ENCODE measurements around the gene ZFP42.

DNA sequence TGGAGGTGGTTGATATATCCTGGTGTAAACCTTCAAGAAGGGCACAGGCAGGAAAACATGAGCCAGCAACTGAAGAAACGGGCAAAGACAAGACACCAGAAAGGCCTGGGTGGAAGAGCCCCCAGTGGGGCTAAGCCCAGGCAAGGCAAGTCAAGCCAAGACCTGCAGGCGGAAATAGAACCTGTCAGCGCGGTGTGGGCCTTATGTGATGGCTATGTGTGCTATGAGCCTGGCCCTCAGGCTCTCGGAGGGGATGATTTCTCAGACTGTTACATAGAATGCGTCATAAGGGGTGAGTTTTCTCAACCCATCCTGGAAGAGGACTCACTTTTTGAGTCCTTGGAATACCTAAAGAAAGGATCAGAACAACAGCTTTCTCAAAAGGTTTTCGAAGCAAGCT lies 7.2 kb downstream of the ZFP42 start:
- TF ChIP-seq POLR2A (IDR thresholded peaks at IDR 0.05): no peak
- TF ChIP-seq, protein P1, sequence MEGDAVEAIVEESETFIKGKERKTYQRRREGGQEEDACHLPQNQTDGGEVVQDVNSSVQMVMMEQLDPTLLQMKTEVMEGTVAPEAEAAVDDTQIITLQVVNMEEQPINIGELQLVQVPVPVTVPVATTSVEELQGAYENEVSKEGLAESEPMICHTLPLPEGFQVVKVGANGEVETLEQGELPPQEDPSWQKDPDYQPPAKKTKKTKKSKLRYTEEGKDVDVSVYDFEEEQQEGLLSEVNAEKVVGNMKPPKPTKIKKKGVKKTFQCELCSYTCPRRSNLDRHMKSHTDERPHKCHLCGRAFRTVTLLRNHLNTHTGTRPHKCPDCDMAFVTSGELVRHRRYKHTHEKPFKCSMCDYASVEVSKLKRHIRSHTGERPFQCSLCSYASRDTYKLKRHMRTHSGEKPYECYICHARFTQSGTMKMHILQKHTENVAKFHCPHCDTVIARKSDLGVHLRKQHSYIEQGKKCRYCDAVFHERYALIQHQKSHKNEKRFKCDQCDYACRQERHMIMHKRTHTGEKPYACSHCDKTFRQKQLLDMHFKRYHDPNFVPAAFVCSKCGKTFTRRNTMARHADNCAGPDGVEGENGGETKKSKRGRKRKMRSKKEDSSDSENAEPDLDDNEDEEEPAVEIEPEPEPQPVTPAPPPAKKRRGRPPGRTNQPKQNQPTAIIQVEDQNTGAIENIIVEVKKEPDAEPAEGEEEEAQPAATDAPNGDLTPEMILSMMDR (IDR thresholded peaks at IDR 0.05): no peak

Data from esophagus squamous epithelium (tissue), 4 donors.